Gastrocnemius medialis (tissue), 4 donors: ENCODE data around the gene HOXA7. TPM values are rescaled to one million over a fixed set of nuclear protein-coding genes. Genes with fewer than 3 reads are reported as not detected.

Experiments
- ATAC-seq, 2 donors: fragments of 150-250 bp; one replicate each; pipeline ENCODE4 v1.9.1; 2016
- DNase-seq, 2 donors: peaks; one replicate each; pipeline ENCODE4 v3.0.0-alpha.2; 2019
- H3K27ac ChIP-seq, 4 donors: fragments of 200-600 bp; sonication (generic); 1 replicate in 1 of 4; 2 replicates in 3 of 4; pipeline ENCODE4 v1.5.1; 2016 to 2018; ENCODE audit warnings: mild to moderate bottlenecking in 2 of 4, moderate library complexity in 1 of 4
- H3K27me3 ChIP-seq, 3 donors: fragments of 200-600 bp; sonication (generic) in 2 of 3; 1 replicate in 1 of 3; 2 replicates in 2 of 3; pipeline versions ENCODE4 v1.5.1 to v1.6.0; 2016 to 2019; ENCODE audit warnings: mild to moderate bottlenecking in 1 of 3, moderate library complexity in 1 of 3
- H3K36me3 ChIP-seq, 2 donors: fragments of 200-600 bp; sonication (generic) in 1 of 2; one replicate each; pipeline ENCODE4 v1.5.1; 2017 to 2018
- H3K4me1 ChIP-seq, 2 donors: fragments of 200-600 bp; sonication (generic) in 1 of 2; one replicate each; pipeline ENCODE4 v1.5.1; 2016 to 2017; ENCODE audit warnings: mild to moderate bottlenecking in 2 of 2
- H3K4me3 ChIP-seq, 4 donors: fragments of 200-600 bp; sonication (generic) in 3 of 4; 1 replicate in 1 of 4; 2 replicates in 3 of 4; pipeline ENCODE4 v1.5.1; 2016 to 2019; ENCODE audit warnings: mild to moderate bottlenecking in 2 of 4
- H3K9me3 ChIP-seq, 3 donors: fragments of 200-600 bp; sonication (generic) in 2 of 3; 1 replicate in 1 of 3; 2 replicates in 2 of 3; pipeline ENCODE4 v1.5.1; 2016 to 2019
- CTCF ChIP-seq, 5 experiments: fragments of 450-650 bp in 3 of 5; fragments of 200-600 bp in 2 of 5; sonication (generic) in 2 of 5; IDR thresholded peaks in 4 of 5; conservative IDR thresholded peaks in 1 of 5; 1 replicate in 4 of 5; 2 replicates in 1 of 5; pipeline ENCODE4 v1.5.1; 2016 to 2019; ENCODE audit warnings: antibody characterized with exemption in 5 of 5, mild to moderate bottlenecking in 3 of 5, moderate library complexity in 3 of 5
- POLR2A ChIP-seq, 2 donors: fragments of 450-650 bp; IDR thresholded peaks; one replicate each; pipeline ENCODE4 v1.6.1; 2017; ENCODE audit warnings: antibody characterized with exemption in 2 of 2, mild to moderate bottlenecking in 2 of 2, moderate library complexity in 2 of 2
- in situ Hi-C, 4 donors: fragments of 200-750 bp; cut with MboI; loops; one replicate each; pipeline versions ENCODE4 v1.15.0 to v1.8.0; 2017; ENCODE audit warnings: low sequenced_read_pairs in 4 of 4
- intact Hi-C: fragments of 100-400 bp; cut with DNase I; formaldehyde crosslinking; loops from one replicate; pipeline ENCODE4 v1.15.1; 2023; ENCODE audit warnings: low total_unique reads
- total RNA-seq, 4 donors: library from RNA; depleted of rRNA; stranded (reverse); fragments of >200 nt; gene quantifications; one replicate each; pipeline versions ENCODE4 v1.1.0 to v1.2.3, GENCODE V29; 2016

HOXA7 gene
- total RNA-seq, 4 donors from 2014 or later, result 5.3 to 12.8 (median 8.6) TPM

- H3K4me3 ChIP-seq, result peak overlapping the region; percentile 12 to 39 (median 24)
- no peaks in the 10 kb centered on the region for H3K36me3 ChIP-seq
- in situ Hi-C loops, result no loop called here
- no peaks in the 10 kb centered on the region for H3K27me3 ChIP-seq
- DNase-seq (no peak), ATAC-seq (no peak)
- H3K4me1 ChIP-seq, result peaks cover 10 to 31% of the 10 kb centered on the region in 2 donors
- TF ChIP-seq CTCF (IDR thresholded peaks at IDR 0.05 in 4 of 5, conservative IDR thresholded peaks at IDR 0.05 in 1 of 5) (no peak), POLR2A (IDR thresholded peaks at IDR 0.05) (no peak)
- no peaks in the 10 kb centered on the region for H3K9me3 ChIP-seq
- H3K27ac ChIP-seq, result peak overlapping the region; percentile 46 to 85 (median 67)
- intact Hi-C loops, result no loop called here
These were observed 39.3 kb downstream of the HOXA7 start for GRCh38 chr7:27116962-27117886.

- DNase-seq (no peak), ATAC-seq (no peak)
- Histone ChIP-seq H3K4me1 (peaks cover 19 to 38% of the 10 kb centered on the region in 2 donors), H3K9me3 (no peaks in the 10 kb centered on the region), H3K27ac (peak overlapping the region; percentile 55 to 87 (median 82)), H3K4me3 (peak overlapping the region in 3 of 4 donors; percentile 22 to 43 (median 36)), H3K36me3 (no peaks in the 10 kb centered on the region), H3K27me3 (no peaks in the 10 kb centered on the region)
- TF ChIP-seq POLR2A (IDR thresholded peaks at IDR 0.05) (no peak), CTCF (IDR thresholded peaks at IDR 0.05 in 4 of 5, conservative IDR thresholded peaks at IDR 0.05 in 1 of 5) (no peak)
- intact Hi-C loops (no loop called here), in situ Hi-C loops (no loop called here)
These were observed 40.2 kb downstream of the HOXA7 start for GRCh38 chr7:27116031-27116961.

- ATAC-seq, result no peak
- H3K9me3 ChIP-seq, result no peaks in the 10 kb centered on the region
- intact Hi-C loops, result no loop called here
- TF ChIP-seq CTCF (IDR thresholded peaks at IDR 0.05 in 4 of 5, conservative IDR thresholded peaks at IDR 0.05 in 1 of 5) (no peak), POLR2A (IDR thresholded peaks at IDR 0.05) (no peak)
- DNase-seq, result no peak
- peak overlapping the region; percentile 7 to 43 (median 29) for H3K4me3 ChIP-seq
- in situ Hi-C loops, result no loop called here
- no peaks in the 10 kb centered on the region for H3K36me3 ChIP-seq
- peak overlapping the region; percentile 55 to 87 (median 82) for H3K27ac ChIP-seq
- H3K27me3 ChIP-seq, result no peaks in the 10 kb centered on the region
- peaks cover 21 to 38% of the 10 kb centered on the region in 2 donors for H3K4me1 ChIP-seq
These were observed 41.1 kb downstream of the HOXA7 start for GRCh38 chr7:27115221-27116026.

- no peak for TF ChIP-seq POLR2A (IDR thresholded peaks at IDR 0.05)
- no peak for TF ChIP-seq CTCF (IDR thresholded peaks at IDR 0.05 in 4 of 5, conservative IDR thresholded peaks at IDR 0.05 in 1 of 5)
- peak overlapping the region; percentile 7 to 43 (median 29) for H3K4me3 ChIP-seq
- H3K27me3 ChIP-seq, result no peaks in the 10 kb centered on the region
- in situ Hi-C loops (no loop called here), intact Hi-C loops (no loop called here)
- no peak for ATAC-seq
- no peak for DNase-seq
- H3K36me3 ChIP-seq, result no peaks in the 10 kb centered on the region
- H3K4me1 ChIP-seq, result peaks cover 21 to 35% of the 10 kb centered on the region in 2 donors
- H3K9me3 ChIP-seq, result no peaks in the 10 kb centered on the region
- peak overlapping the region; percentile 55 to 87 (median 82) for H3K27ac ChIP-seq
These were observed 41.6 kb downstream of the HOXA7 start for GRCh38 chr7:27114881-27115220.
